ENCODE data around the gene GLTP. TPM values are rescaled to one million over a fixed set of nuclear protein-coding genes. Genes with fewer than 3 reads are reported as not detected.
"Not testable (repeated sequence)": the region's sequence is repeated elsewhere in the genome, so short reads cannot be mapped to it uniquely, and the experiment has no call there.

Gene GLTP
- 10 to 100 TPM; 35.4 to 45.4 (median 37.7) TPM for polyA plus RNA-seq (ENCODE audit: insufficient read length in 4 of 4)

GRCh38 chr12:109880043-109880931 lies at the start of gene GLTP:
Gene GLTP, minus strand, starts transcription at chr12:109880541. Its CDS starts 167 bp downstream, at chr12:109880374.
- peak; percentile 70 to 82 (median 72) for DNase-seq (ENCODE audit: low read depth in 4 of 4, low spot score in 3 of 4)

- not testable (repeated sequence) for DNase-seq (ENCODE audit: low read depth in 4 of 4, low spot score in 3 of 4)
Measured at GRCh38 chr12:109929326-109929725, 49.0 kb upstream of the GLTP start.

- no peak for DNase-seq (ENCODE audit: low read depth in 4 of 4, low spot score in 3 of 4)
Measured at GRCh38 chr12:109928058-109928656, 47.8 kb upstream of the GLTP start.

DNA sequence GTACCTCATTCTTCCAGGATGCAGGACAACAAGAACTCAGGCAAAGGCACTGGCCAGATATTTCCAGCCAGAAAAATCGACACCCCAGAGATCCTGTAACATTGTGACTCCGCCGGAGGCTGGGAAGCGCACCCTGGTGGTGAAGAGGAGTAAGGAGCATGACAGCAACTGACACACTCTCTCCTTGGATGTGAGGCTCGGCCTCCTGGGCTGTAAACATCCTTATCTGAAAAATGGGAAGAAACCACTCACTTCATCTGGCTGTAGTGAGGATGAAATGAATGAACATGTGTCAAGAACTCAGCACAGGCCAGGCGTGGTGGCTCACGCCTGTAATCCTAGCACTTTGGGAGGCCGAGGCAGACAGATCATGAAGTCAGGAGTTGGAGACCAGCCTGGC lies 47.3 kb upstream of the GLTP start:
- DNase-seq (ENCODE audit: low read depth in 4 of 4, low spot score in 3 of 4): no peak

- no peak for DNase-seq (ENCODE audit: low read depth in 4 of 4, low spot score in 3 of 4)
Measured at GRCh38 chr12:109926488-109927210, 46.3 kb upstream of the GLTP start.

GRCh38 chr12:109926016-109926415 lies 45.7 kb upstream of the GLTP start:
- no peak for DNase-seq (ENCODE audit: low read depth in 4 of 4, low spot score in 3 of 4)

DNA sequence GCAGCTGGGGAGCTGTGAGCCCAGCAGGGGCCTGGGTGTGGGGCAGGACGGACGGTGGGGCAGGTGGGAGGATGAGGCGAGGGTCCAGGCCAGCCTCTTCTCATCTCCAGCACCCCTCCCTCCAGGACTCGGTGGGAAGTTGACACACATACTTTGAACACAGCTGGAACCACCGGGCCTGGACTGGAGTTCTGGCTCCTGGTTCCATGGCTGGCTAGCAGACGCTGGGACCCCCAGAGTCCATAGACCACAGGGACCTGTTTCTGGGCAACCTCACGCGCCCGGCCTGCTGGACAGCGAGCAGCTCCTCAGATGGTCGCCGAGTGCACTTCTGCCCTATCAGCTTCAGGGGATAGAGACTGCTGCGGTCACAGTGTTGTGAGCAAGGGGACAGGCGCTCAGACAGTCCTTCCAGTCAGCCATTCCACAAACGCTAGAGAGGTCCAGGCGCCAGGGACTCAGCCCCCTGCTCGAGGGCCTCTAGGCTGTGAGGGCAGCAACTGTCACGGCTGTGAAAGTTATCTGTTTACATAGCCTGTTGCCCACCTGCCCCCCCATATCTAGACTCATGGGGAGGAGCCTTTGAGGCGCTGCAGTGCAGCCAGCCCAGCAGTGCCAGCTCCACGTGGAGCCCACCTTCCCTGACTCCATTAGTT lies 45.0 kb upstream of the GLTP start:
- no peak for DNase-seq (ENCODE audit: low read depth in 4 of 4, low spot score in 3 of 4)

DNA sequence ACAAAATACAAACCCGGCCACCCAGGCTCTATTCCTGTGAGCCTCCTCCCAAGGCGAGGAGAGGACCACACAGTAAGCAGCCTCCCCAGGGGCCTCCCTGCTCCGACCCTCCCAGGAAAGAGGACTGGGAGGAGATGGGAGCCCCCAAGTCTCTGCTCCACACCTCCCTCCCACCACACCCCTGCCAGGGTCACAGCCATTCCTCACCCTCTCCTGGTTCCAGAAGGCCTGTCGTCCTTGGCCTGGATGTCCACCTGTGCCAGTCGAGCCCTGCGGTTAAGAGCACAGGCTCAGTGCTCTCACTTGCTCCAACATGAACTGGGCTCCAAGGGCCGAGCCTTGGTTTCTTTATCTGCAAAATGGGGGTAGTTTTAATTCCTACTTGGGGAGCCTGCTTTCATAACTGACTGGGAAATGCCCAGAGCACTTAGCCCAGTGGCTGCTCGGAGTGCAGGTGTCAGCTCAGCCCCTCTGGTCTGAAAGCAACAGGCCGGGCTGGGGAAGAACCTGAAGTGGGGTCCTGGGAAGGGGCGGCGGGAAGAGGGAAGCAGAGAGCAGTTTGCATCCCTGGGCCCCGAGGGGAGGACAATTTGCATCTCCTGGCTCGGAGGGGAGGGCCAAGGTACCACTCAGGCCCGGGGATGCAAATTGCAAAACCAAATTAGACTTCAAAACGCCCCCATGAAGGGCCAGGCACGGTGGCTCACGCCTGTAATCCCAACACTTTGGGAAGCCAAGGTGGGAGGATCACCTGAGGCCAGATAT lies 43.3 kb upstream of the GLTP start:
- DNase-seq (ENCODE audit: low read depth in 4 of 4, low spot score in 3 of 4): no peak

DNA sequence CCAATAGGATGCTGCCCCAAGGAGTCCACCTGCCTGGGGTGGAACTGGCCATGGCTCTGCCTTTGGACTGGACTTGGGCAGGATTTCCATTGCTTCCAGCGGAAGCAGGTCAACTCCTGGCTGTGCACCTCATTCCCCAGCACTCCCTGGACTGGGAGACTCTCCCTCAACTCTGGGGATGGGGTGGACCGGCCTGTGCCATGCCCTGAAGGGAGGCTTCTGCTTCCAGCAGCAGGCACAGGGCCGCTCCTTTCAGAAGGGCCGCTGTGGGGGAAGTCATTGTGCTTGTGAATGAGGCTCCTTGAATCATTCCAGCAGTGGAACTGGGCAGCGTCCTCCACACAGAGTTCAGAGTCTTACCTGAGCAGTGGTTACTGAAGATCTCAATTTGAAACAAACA lies 42.7 kb upstream of the GLTP start:
- no peak for DNase-seq (ENCODE audit: low read depth in 4 of 4, low spot score in 3 of 4)

DNA sequence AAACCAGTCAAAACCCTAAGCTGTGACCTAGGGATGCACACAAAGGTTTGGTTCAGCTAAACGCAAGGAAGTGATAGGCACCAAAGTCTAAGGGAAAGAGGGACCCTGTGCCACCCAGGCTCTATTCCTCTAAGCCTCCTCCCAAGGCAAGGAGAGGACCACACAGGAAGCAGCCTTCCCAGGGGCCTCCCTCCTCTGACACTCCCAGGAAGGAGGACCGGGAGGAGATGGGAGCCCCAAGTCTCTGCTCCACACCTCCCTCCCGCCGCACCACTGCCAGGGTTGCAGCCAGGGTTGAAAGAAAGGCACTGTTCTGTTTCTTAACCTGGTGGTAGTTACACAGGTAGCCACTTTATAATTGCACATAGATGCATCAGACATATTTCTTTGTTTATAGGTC lies 41.6 kb upstream of the GLTP start:
- no peak for DNase-seq (ENCODE audit: low read depth in 4 of 4, low spot score in 3 of 4)

DNA sequence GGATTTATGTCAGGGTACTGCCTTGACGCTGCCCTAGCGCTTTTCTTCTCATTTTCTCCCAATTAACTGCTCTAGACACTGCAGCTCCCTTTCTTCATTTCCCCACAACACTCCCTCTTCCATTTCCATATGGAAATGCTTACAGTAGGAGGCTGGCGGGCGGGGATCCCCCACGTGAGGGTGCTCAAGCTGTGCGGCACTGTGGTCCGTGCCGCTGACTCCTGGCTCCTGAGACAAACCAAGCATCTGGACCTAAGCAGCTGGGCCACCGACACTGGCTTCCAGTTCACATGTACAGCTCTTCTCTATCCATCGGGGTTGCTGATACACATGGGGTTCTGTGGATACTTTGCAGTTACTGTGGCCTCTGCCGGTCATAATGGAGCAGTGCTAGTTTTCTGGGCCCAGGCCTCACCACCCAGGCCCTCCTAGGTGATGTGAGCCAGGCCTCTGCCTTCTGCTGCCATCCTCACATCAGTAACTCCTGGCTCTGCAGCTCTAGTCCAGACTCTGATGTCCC lies 40.0 kb upstream of the GLTP start:
- no peak for DNase-seq (ENCODE audit: low read depth in 4 of 4, low spot score in 3 of 4)

DNA sequence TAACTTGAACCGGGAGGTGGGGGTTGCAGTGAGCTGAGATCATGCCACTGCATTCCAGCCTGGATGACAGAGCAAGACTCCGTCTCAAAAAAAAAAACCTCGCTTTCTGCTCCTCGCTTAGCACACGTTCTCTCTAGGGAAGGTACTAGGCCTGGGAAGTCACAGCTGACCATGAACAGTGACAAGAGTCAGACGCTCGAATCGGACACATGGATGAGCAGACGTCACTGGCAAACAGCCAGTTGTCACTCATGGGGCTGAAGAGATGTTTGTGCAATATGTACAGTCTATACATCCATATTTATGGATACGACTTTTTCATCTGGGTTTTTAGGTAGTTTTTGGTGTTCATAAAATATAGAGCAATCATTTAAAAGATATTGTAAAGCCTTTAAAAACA lies 39.1 kb upstream of the GLTP start:
- no peak for DNase-seq (ENCODE audit: low read depth in 4 of 4, low spot score in 3 of 4)

DNA sequence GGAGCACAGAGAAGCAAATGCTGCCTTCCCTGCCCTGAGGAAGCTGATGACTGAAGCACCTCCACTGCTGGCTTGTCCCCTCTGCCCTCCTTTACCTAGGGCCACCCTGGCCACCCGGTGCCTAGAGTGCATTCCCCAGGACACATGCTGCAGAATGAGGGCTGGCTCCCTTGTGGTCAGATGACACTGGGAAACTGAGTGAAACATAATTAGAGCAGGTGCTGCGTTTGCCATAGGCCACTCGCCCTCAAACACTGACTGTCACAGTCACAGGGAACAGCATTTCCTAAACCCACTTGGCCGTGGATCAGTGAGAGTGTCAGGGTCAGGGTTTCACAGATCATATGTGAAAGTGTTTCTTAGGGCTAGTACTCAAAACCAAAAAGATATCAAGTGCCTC lies 35.7 kb upstream of the GLTP start:
- no peak for DNase-seq (ENCODE audit: low read depth in 4 of 4, low spot score in 3 of 4)

- DNase-seq (ENCODE audit: low read depth in 4 of 4, low spot score in 3 of 4): no peak
Measured at GRCh38 chr12:109915171-109916040, 35.1 kb upstream of the GLTP start.

- DNase-seq (ENCODE audit: low read depth in 4 of 4, low spot score in 3 of 4): no peak
Measured at GRCh38 chr12:109914461-109914860, 34.1 kb upstream of the GLTP start.

DNA sequence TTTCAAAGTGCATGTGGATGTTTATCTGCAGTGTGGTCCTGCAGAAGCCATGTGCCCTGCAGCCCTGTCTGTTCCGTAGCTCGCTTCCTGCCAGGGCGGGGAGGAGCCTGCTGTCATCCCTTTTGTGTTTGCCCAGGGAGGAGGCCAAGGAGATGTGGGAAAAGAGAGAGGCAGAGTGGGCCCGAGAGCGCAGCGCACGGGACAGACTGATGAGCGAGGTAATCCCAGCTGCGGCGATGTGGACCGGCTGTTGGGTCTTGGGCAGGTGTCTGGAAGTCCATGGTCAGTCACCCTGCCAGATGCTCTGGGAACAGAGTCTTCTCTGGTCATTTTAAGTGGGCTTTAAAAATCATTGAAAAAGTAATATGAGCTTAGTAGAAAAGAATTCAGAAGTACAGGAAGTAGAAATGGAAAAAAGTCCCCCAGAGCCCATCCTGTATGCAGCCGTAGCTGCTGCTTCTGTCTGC lies 32.5 kb upstream of the GLTP start:
- DNase-seq (ENCODE audit: low read depth in 4 of 4, low spot score in 3 of 4): no peak

- DNase-seq (ENCODE audit: low read depth in 4 of 4, low spot score in 3 of 4): no peak
Measured at GRCh38 chr12:109910969-109911348, 30.6 kb upstream of the GLTP start.

GRCh38 chr12:109910254-109910968 lies 30.1 kb upstream of the GLTP start:
- no peak for DNase-seq (ENCODE audit: low read depth in 4 of 4, low spot score in 3 of 4)
